OCI-LY7 (cell line): ENCODE data around the gene PARN. TPM values are rescaled to one million over a fixed set of nuclear protein-coding genes. Genes with fewer than 3 reads are reported as not detected.

ENCODE experiments used
- BruUV-seq: library from RNA; stranded (reverse); fragments of 400-500 nt; replicated peaks from 2 replicates; lab custom pipeline; 2021; lab: Mats Ljungman, UMichigan
- CTCF ChIA-PET: fragments of 300-600 bp; sonication (Branson Sonifier 250); formaldehyde crosslinking; loops from one replicate; lab custom pipeline; 2022; ENCODE audit warnings: antibody characterized with exemption; ENCODE audit not compliant: unreplicated experiment; lab: Charles Lee
- POLR2A ChIA-PET: fragments of 300-600 bp; sonication (Branson Sonifier 250); formaldehyde crosslinking; loops from one replicate; lab custom pipeline; 2022; ENCODE audit warnings: antibody characterized with exemption; lab: Charles Lee
- DNase-seq: peaks from one replicate; pipeline ENCODE4 v3.0.0-alpha.2; 2015; ENCODE audit warnings: low spot score
- H2AFZ ChIP-seq: fragments of 200-600 bp; sonication (generic), shearing (Covaris generic); 2 replicates; pipeline ENCODE4 v1.6.1; 2014; ENCODE audit warnings: mild to moderate bottlenecking, antibody characterized with exemption, low read length, moderate library complexity
- H3K27ac ChIP-seq: fragments of 200-600 bp; sonication (generic); 2 replicates; pipeline ENCODE4 v1.5.1; 2014; ENCODE audit warnings: mixed run types, low read depth, mild to moderate bottlenecking, moderate library complexity, low read length, inconsistent platforms; ENCODE audit not compliant: poor library complexity, severe bottlenecking
- H3K36me3 ChIP-seq: fragments of 200-600 bp; sonication (generic); 2 replicates; pipeline ENCODE4 v1.6.1; 2014; ENCODE audit warnings: mild to moderate bottlenecking, antibody characterized with exemption, low read length, moderate library complexity, mixed read lengths; ENCODE audit not compliant: insufficient read depth
- H3K4me1 ChIP-seq: fragments of 200-600 bp; sonication (generic); 2 replicates; pipeline ENCODE4 v1.5.1; 2014; ENCODE audit warnings: mild to moderate bottlenecking, low read length; ENCODE audit not compliant: insufficient read depth, poor library complexity, severe bottlenecking
- H3K4me2 ChIP-seq: fragments of 200-600 bp; sonication (generic); 2 replicates; pipeline ENCODE4 v1.6.1; 2014; ENCODE audit warnings: mild to moderate bottlenecking, low read length
- H3K4me3 ChIP-seq: fragments of 200-600 bp; sonication (generic); 2 replicates; pipeline ENCODE4 v1.5.1; 2014; ENCODE audit warnings: mild to moderate bottlenecking, low read depth, low read length; ENCODE audit not compliant: poor library complexity, severe bottlenecking
- H3K79me2 ChIP-seq: fragments of 200-600 bp; sonication (generic); 2 replicates; pipeline ENCODE4 v1.6.1; 2016; ENCODE audit warnings: low read depth, mild to moderate bottlenecking, low read length, moderate library complexity, mixed read lengths; ENCODE audit not compliant: insufficient read depth
- H3K9me2 ChIP-seq: fragments of 200-600 bp; sonication (generic); 2 replicates; pipeline ENCODE4 v1.6.1; 2016; ENCODE audit warnings: mild to moderate bottlenecking, low read length, mixed read lengths; ENCODE audit not compliant: insufficient read depth
- H3K9me3 ChIP-seq: fragments of 200-600 bp; sonication (generic); 2 replicates; pipeline ENCODE4 v1.6.1; 2014; ENCODE audit warnings: mild to moderate bottlenecking, mixed run types, low read length, mixed read lengths
- H4K20me1 ChIP-seq: fragments of 200-600 bp; sonication (generic); 2 replicates; pipeline ENCODE4 v1.6.1; 2014; ENCODE audit warnings: mild to moderate bottlenecking, antibody characterized with exemption, low read length, moderate library complexity, mixed read lengths; ENCODE audit not compliant: insufficient read depth
- CTCF ChIP-seq: fragments of 200-600 bp; sonication (generic); conservative IDR thresholded peaks from 2 replicates; pipeline ENCODE4 v1.5.1; 2014; ENCODE audit warnings: mild to moderate bottlenecking, antibody characterized with exemption, low read length, moderate library complexity, mixed read lengths
- EZH2phosphoT487 ChIP-seq: fragments of 200-600 bp; sonication (generic); IDR thresholded peaks from 2 replicates; pipeline ENCODE4 v1.6.1; 2018; ENCODE audit warnings: low read depth, borderline replicate concordance, mild to moderate bottlenecking, mixed run types, antibody characterized with exemption, low read length, moderate library complexity, mixed read lengths
- intact Hi-C: fragments of 100-400 bp; cut with micrococcal nuclease; formaldehyde crosslinking; loops from one replicate; pipeline ENCODE4 v1.10.0; 2022; ENCODE audit not compliant: unreplicated experiment
- total RNA-seq, 2 experiments: library from RNA; depleted of rRNA in 1 of 2; stranded (reverse); fragments of >200 nt in 1 of 2; shearing (Covaris generic) in 1 of 2; gene quantifications; 2 replicates each; pipeline ENCODE4 v1.2.3, GENCODE V29; 2014 to 2022

PARN gene
- total RNA-seq, 2 experiments from 2014 or later = 40.1 to 76.5 TPM

- H2AFZ ChIP-seq = no peak overlapping the region
- H3K9me2 ChIP-seq = no peaks in the 10 kb centered on the region
- no peaks in the 10 kb centered on the region for H3K4me1 ChIP-seq
- no peaks in the 10 kb centered on the region for H4K20me1 ChIP-seq
- TF ChIP-seq EZH2phosphoT487 (no peak), CTCF (no peak)
- no peak for DNase-seq
- H3K27ac ChIP-seq = no peak overlapping the region
- CTCF ChIA-PET = interaction anchor here (1.2 kb wide), 1 partner anchor 13 kb away, joined by 3 read pairs; no protein-coding TSS in a partner anchor
- H3K9me3 ChIP-seq = no peaks in the 10 kb centered on the region
- BruUV-seq = no TSS peak
- H3K4me3 ChIP-seq = no peak overlapping the region
- H3K79me2 ChIP-seq = no peaks in the 10 kb centered on the region; the same call in 1 of the 2 replicates
- H3K4me2 ChIP-seq = no peak overlapping the region
- H3K36me3 ChIP-seq = peaks cover 16% of the 10 kb centered on the region; the same call in 1 of the 2 replicates
- POLR2A ChIA-PET = interaction anchor here (0.6 to 1.6 kb wide), 5 partner anchors 10 to 572 kb away, joined by 3 to 9 read pairs (median 4); no protein-coding TSS in a partner anchor
- intact Hi-C loops = no loop called here
Measured at GRCh38 chr16:14502256-14502875, 127.7 kb downstream of the PARN start.

GRCh38 chr16:14501331-14502255 lies 128.5 kb downstream of the PARN start:
- no peak overlapping the region for H3K4me2 ChIP-seq
- no peaks in the 10 kb centered on the region for H4K20me1 ChIP-seq
- no peak for TF ChIP-seq EZH2phosphoT487
- no peak for TF ChIP-seq CTCF
- no peak for DNase-seq
- ChIA-PET CTCF (interaction anchor here (0.6 to 1.2 kb wide), 2 partner anchors 14 to 96 kb away, joined by 3 read pairs; no protein-coding TSS in a partner anchor), POLR2A (interaction anchor here (0.5 to 1.6 kb wide), 3 partner anchors 11 to 363 kb away, joined by 4 to 9 read pairs (median 4); no protein-coding TSS in a partner anchor)
- H3K36me3 ChIP-seq = peaks cover 16% of the 10 kb centered on the region; the same call in 1 of the 2 replicates
- H3K4me3 ChIP-seq = no peak overlapping the region
- intact Hi-C loops = no loop called here
- no peaks in the 10 kb centered on the region for H3K4me1 ChIP-seq
- no peaks in the 10 kb centered on the region for H3K9me2 ChIP-seq
- H3K27ac ChIP-seq = no peak overlapping the region
- no TSS peak for BruUV-seq
- no peaks in the 10 kb centered on the region; the same call in 1 of the 2 replicates for H3K79me2 ChIP-seq
- no peaks in the 10 kb centered on the region for H3K9me3 ChIP-seq
- no peak overlapping the region for H2AFZ ChIP-seq
